ENCODE measurements around the gene MAP7.

GRCh38 chr6:136335736-136336363 is 214.4 kb downstream of the MAP7 start:
- no peak for TF ChIP-seq POLR2AphosphoS5 (IDR thresholded peaks at IDR 0.05; ENCODE audit: low read depth, low read length)
- TF ChIP-seq POLR2A (IDR thresholded peaks at IDR 0.05; ENCODE audit: low read depth, low read length): no peak
- TF ChIP-seq TAF1 (IDR thresholded peaks at IDR 0.05; ENCODE audit: borderline replicate concordance, low read depth, low read length): no peak

All from GM12892 (cell line).